Neural cell (in vitro differentiated cells): ENCODE results near the gene EXOC6B. TPM values are rescaled to one million over a fixed set of nuclear protein-coding genes. Genes with fewer than 3 reads are reported as not detected.

ENCODE experiments used
- H2AFZ ChIP-seq: fragments of 200-600, 300-800 bp; sonication (generic), shearing (Covaris generic); 2 replicates; pipeline ENCODE4 v1.6.0; 2014; ENCODE audit warnings: low read depth, mild to moderate bottlenecking, antibody characterized with exemption, low read length, moderate library complexity
- H3F3A ChIP-seq: fragments of 200-600 bp; shearing (Covaris generic); 2 replicates; pipeline ENCODE4 v1.6.1; 2016; ENCODE audit warnings: mild to moderate bottlenecking, moderate library complexity, mixed read lengths, antibody characterized with exemption, low read length; ENCODE audit not compliant: insufficient read depth, poor library complexity, severe bottlenecking
- H3K27ac ChIP-seq: fragments of 200-600, 300-800 bp; sonication (generic), shearing (Covaris generic); 2 replicates; pipeline ENCODE4 v1.5.1; 2014; ENCODE audit warnings: mild to moderate bottlenecking, low read length, moderate library complexity
- H3K27me3 ChIP-seq: fragments of 300-800, 200-600 bp; sonication (generic), shearing (Covaris generic); 2 replicates; pipeline ENCODE4 v1.6.0; 2014; ENCODE audit warnings: mild to moderate bottlenecking, low read depth, low read length, moderate library complexity; ENCODE audit not compliant: insufficient read depth
- H3K36me3 ChIP-seq: fragments of 300-800, 200-600 bp; sonication (generic), shearing (Covaris generic); 2 replicates; pipeline ENCODE4 v1.5.1; 2014; ENCODE audit warnings: mild to moderate bottlenecking, antibody characterized with exemption, low read length, moderate library complexity; ENCODE audit not compliant: insufficient read depth
- H3K4me2 ChIP-seq: fragments of 300-800, 200-600 bp; sonication (generic), shearing (Covaris generic); 2 replicates; pipeline ENCODE4 v1.6.0; 2014; ENCODE audit warnings: mild to moderate bottlenecking, low read length
- H3K4me3 ChIP-seq: fragments of 300-800, 200-600 bp; sonication (generic), shearing (Covaris generic); 2 replicates; pipeline ENCODE4 v1.5.1; 2014; ENCODE audit warnings: mild to moderate bottlenecking, low read length, moderate library complexity
- H3K79me2 ChIP-seq: fragments of 200-600 bp; shearing (Covaris generic); replicated peaks from 2 replicates; pipeline ENCODE4 v1.6.0; 2014; ENCODE audit warnings: mild to moderate bottlenecking, low read length, moderate library complexity; ENCODE audit not compliant: insufficient read depth
- H3K9ac ChIP-seq: fragments of 300-800, 200-600 bp; sonication (generic), shearing (Covaris generic); 2 replicates; pipeline ENCODE4 v1.6.1; 2016; ENCODE audit warnings: mild to moderate bottlenecking, low read length, mixed read lengths
- H3K9me2 ChIP-seq: fragments of 200-600 bp; shearing (Covaris generic); 2 replicates; pipeline ENCODE4 v1.6.1; 2016; ENCODE audit warnings: mild to moderate bottlenecking, low read length, mixed read lengths; ENCODE audit not compliant: insufficient read depth
- H3K9me3 ChIP-seq: fragments of 200-600, 300-800 bp; sonication (generic), shearing (Covaris generic); 2 replicates; pipeline ENCODE4 v1.6.1; 2016; ENCODE audit warnings: mild to moderate bottlenecking, mixed run types, low read length, moderate library complexity, mixed read lengths
- H4K20me1 ChIP-seq: fragments of 200-600 bp; shearing (Covaris generic); 2 replicates; pipeline ENCODE4 v1.6.1; 2016; ENCODE audit warnings: mild to moderate bottlenecking, mixed run types; ENCODE audit not compliant: insufficient read depth
- CTCF ChIP-seq: fragments of 450-650 bp; IDR thresholded peaks from 2 replicates; pipeline ENCODE4 v1.5.1; 2014; ENCODE audit warnings: antibody characterized with exemption, mild to moderate bottlenecking, moderate library complexity; ENCODE audit not compliant: poor library complexity, severe bottlenecking
- EP300 ChIP-seq: fragments of 450-650 bp; conservative IDR thresholded peaks from 2 replicates; pipeline ENCODE4 v1.6.1; 2014; ENCODE audit warnings: antibody characterized with exemption, mild to moderate bottlenecking, moderate library complexity; ENCODE audit not compliant: poor library complexity, severe bottlenecking
- EZH2 ChIP-seq: fragments of 200-600, 300-800 bp; shearing (Covaris generic), sonication (generic); IDR thresholded peaks from 2 replicates; pipeline ENCODE4 v1.6.1; 2014; ENCODE audit warnings: antibody characterized with exemption, low read length, borderline replicate concordance, mild to moderate bottlenecking; ENCODE audit not compliant: insufficient read depth, poor library complexity, severe bottlenecking
- MXI1 ChIP-seq: fragments of 450-650 bp; conservative IDR thresholded peaks from 2 replicates; pipeline ENCODE4 v1.6.1; 2014; ENCODE audit warnings: antibody characterized with exemption, mild to moderate bottlenecking; ENCODE audit not compliant: poor library complexity, severe bottlenecking
- POLR2AphosphoS5 ChIP-seq: IDR thresholded peaks from 2 replicates; pipeline ENCODE4 v1.6.1; 2012
- RAD21 ChIP-seq: fragments of 450-650 bp; conservative IDR thresholded peaks from 2 replicates; pipeline ENCODE4 v1.6.1; 2014; ENCODE audit warnings: antibody characterized with exemption, mild to moderate bottlenecking, moderate library complexity
- REST ChIP-seq: IDR thresholded peaks from 2 replicates; pipeline ENCODE4 v1.6.1; 2012; ENCODE audit warnings: borderline replicate concordance
- SMC3 ChIP-seq: fragments of 450-650 bp; conservative IDR thresholded peaks from 2 replicates; pipeline ENCODE4 v1.6.1; 2014; ENCODE audit warnings: antibody characterized with exemption, mild to moderate bottlenecking, moderate library complexity; ENCODE audit not compliant: poor library complexity
- TAF1 ChIP-seq: IDR thresholded peaks from 2 replicates; pipeline ENCODE4 v1.6.1; 2012; ENCODE audit warnings: low read depth
- polyA plus RNA-seq: library from polyadenylated mRNA; depleted of rRNA; stranded (reverse); fragments of >200 nt; gene quantifications from 2 replicates; pipeline ENCODE4 v1.2.3, GENCODE V29; 2014

Gene EXOC6B
- polyA plus RNA-seq, 1 donor from 2014 or later: 23.4 TPM

GRCh38 chr2:72263043-72263775 lies 562.6 kb downstream of the EXOC6B start:
- no peak overlapping the region for H3K27ac ChIP-seq

GRCh38 chr2:72261076-72261475 lies 564.8 kb downstream of the EXOC6B start:
- Histone ChIP-seq H3F3A (no peaks in the 10 kb centered on the region), H3K9me3 (no peaks in the 10 kb centered on the region), H3K27ac (no peak overlapping the region), H3K4me2 (no peak overlapping the region), H3K9ac (no peak overlapping the region), H4K20me1 (no peaks in the 10 kb centered on the region), H3K36me3 (no peaks in the 10 kb centered on the region), H3K4me3 (no peak overlapping the region), H2AFZ (no peak overlapping the region), H3K79me2 (no peaks in the 10 kb centered on the region), H3K9me2 (no peaks in the 10 kb centered on the region), H3K27me3 (no peaks in the 10 kb centered on the region)
- TF ChIP-seq SMC3 (no peak), REST (no peak), EP300 (no peak), MXI1 (no peak), POLR2AphosphoS5 (no peak), CTCF (no peak), TAF1 (no peak), RAD21 (no peak), EZH2 (no peak)

More at GRCh38 chr2:72263043-72263775, 562.6 kb downstream of the EXOC6B start:
- Histone ChIP-seq H3K9ac (no peak overlapping the region), H3K9me2 (no peaks in the 10 kb centered on the region), H3K4me3 (no peak overlapping the region), H3K27me3 (no peaks in the 10 kb centered on the region), H3K4me2 (no peak overlapping the region), H2AFZ (no peak overlapping the region), H3K9me3 (no peaks in the 10 kb centered on the region), H3F3A (no peaks in the 10 kb centered on the region), H3K79me2 (no peaks in the 10 kb centered on the region), H4K20me1 (no peaks in the 10 kb centered on the region), H3K36me3 (no peaks in the 10 kb centered on the region)
- no peak for TF ChIP-seq TAF1
- no peak for TF ChIP-seq SMC3
- no peak for TF ChIP-seq EZH2
- TF ChIP-seq EP300: no peak
